ENCODE results near the gene CNTN4. TPM values are rescaled to one million over a fixed set of nuclear protein-coding genes. Genes with fewer than 3 reads are reported as not detected.

The CNTN4 gene
- total RNA-seq, 2 experiments from 2014 or later = not detected

DNA sequence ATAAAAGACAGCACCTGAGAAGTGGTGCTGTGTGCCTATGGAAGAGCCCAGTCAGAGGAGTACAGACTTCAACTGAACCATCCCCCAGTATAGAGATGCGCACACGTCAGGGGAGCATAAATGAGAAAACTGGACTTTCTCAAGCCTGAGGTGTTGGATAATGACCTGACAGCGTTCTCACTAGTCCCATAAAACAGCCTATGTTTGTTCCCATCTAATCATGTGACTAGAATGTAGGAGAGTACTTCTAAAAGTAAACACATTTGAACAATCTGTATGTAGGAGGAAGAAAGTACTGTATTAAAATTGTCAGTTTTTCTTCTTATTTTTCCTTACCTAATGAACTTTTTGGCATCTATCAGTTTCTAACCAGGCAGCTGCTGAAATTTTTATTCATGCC lies 498.9 kb downstream of the CNTN4 start:
- TF ChIP-seq, protein P1, sequence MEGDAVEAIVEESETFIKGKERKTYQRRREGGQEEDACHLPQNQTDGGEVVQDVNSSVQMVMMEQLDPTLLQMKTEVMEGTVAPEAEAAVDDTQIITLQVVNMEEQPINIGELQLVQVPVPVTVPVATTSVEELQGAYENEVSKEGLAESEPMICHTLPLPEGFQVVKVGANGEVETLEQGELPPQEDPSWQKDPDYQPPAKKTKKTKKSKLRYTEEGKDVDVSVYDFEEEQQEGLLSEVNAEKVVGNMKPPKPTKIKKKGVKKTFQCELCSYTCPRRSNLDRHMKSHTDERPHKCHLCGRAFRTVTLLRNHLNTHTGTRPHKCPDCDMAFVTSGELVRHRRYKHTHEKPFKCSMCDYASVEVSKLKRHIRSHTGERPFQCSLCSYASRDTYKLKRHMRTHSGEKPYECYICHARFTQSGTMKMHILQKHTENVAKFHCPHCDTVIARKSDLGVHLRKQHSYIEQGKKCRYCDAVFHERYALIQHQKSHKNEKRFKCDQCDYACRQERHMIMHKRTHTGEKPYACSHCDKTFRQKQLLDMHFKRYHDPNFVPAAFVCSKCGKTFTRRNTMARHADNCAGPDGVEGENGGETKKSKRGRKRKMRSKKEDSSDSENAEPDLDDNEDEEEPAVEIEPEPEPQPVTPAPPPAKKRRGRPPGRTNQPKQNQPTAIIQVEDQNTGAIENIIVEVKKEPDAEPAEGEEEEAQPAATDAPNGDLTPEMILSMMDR (IDR thresholded peaks at IDR 0.05) = no peak
- Mint-ChIP-seq H3K27me3 (peaks cover 2% of the 10 kb centered on the region), H3K36me3 (ENCODE audit: low read depth) (no peaks in the 10 kb centered on the region), H3K4me1 (ENCODE audit: low read depth) (no peaks in the 10 kb centered on the region), H3K9me3 (no peaks in the 10 kb centered on the region), H3K27ac (no peak overlapping the region), H3K4me3 (no peak overlapping the region)
- intact Hi-C loops (cut with micrococcal nuclease) = no loop called here
- ATAC-seq = no peak
- ChIA-PET CTCF (no interaction called here), POLR2A (no interaction called here)
- DNase-seq = no peak

DNA sequence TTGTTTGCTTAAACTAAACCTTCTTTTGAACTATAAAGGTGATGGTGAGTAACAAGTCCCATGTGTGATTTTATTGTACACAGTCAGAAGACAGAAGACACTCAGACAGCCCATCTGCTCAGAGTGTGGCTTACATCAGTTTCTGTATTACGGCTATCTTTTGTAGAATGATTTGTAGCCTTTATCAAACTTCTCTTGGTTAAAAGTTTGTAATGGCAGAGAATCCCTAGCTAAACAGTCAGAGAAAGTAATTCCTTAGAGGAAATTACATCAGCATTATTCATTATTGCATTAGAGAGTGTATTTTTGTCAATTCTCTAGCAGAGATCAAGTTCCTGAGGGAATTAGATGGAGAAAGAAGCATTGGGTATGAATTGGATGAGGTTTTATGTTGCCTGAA lies 500.8 kb downstream of the CNTN4 start:
- H3K27ac Mint-ChIP-seq = no peak overlapping the region
- H3K36me3 Mint-ChIP-seq (ENCODE audit: low read depth) = no peaks in the 10 kb centered on the region
- H3K27me3 Mint-ChIP-seq = peaks cover 2% of the 10 kb centered on the region
- no peak for ATAC-seq
- H3K9me3 Mint-ChIP-seq = no peaks in the 10 kb centered on the region
- ChIA-PET CTCF (interaction anchor here (0.6 kb wide), 1 partner anchor 17 kb away, joined by 3 read pairs; no protein-coding TSS in a partner anchor), POLR2A (no interaction called here)
- no peaks in the 10 kb centered on the region for H3K4me1 Mint-ChIP-seq (ENCODE audit: low read depth)
- no peak for DNase-seq
- TF ChIP-seq, protein P1 (IDR thresholded peaks at IDR 0.05) = no peak
- no peak overlapping the region for H3K4me3 Mint-ChIP-seq
- intact Hi-C loops (cut with micrococcal nuclease) = no loop called here

DNA sequence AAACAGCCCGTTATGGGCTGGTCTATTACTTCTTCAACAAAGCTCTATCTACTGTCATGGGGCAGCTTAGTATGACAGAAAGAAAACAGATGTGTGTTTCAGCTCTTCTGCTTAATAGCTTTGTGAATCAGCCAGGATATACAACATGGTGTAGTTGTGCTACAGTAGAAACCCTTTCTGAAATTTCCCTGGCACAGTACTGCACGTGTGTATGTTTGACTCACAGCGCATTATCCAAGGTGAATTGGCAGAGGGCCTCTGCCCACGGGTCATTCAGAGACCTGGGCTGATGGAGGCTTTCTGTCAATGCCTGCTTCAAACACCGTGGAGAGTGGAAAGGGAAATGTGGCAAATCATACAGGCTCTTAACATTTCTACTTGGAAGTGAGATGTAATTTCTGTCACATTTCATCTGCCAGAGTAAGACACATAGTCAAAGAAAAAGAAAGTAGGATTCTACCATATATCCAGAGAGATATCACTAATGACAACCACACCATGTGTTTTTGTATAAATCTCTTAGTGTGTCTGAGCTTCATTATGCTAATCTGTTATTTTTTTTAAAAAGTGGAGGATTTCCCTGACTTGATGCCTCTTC lies 505.1 kb downstream of the CNTN4 start:
- TF ChIP-seq, protein P1 (IDR thresholded peaks at IDR 0.05) = no peak
- no peak overlapping the region for H3K27ac Mint-ChIP-seq
- H3K9me3 Mint-ChIP-seq = no peaks in the 10 kb centered on the region
- H3K4me1 Mint-ChIP-seq (ENCODE audit: low read depth) = no peaks in the 10 kb centered on the region
- DNase-seq = no peak
- no peak overlapping the region for H3K4me3 Mint-ChIP-seq
- POLR2A ChIA-PET = no interaction called here
- H3K27me3 Mint-ChIP-seq = no peaks in the 10 kb centered on the region
- no peak for ATAC-seq
- CTCF ChIA-PET = no interaction called here
- no peaks in the 10 kb centered on the region for H3K36me3 Mint-ChIP-seq (ENCODE audit: low read depth)
- intact Hi-C loops (cut with micrococcal nuclease) = no loop called here

DNA sequence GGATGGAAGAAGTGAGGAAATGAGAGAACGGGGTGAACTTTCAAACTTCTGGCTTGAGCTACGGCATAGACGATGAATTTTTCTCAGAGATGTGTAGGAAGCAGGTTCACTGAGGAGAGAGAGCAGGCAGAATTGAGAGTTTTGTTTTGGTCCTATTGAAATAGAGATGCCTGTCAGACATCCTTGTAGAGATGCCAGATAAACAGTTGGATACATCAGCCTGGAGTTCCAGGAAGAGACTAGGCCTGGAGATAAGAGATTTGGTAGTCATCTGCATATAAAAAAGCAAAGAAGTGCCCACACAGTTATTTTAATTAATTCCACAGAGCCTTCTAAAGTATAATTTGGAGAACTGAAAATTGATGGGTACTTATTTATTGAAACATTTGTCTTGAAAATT lies 515.9 kb downstream of the CNTN4 start:
- CTCF ChIA-PET = interaction anchor here (1.0 kb wide), 1 partner anchor 10 kb away, joined by 3 read pairs; no protein-coding TSS in a partner anchor
- Mint-ChIP-seq H3K27me3 (no peaks in the 10 kb centered on the region), H3K4me3 (no peak overlapping the region), H3K4me1 (ENCODE audit: low read depth) (no peaks in the 10 kb centered on the region), H3K36me3 (ENCODE audit: low read depth) (no peaks in the 10 kb centered on the region), H3K27ac (no peak overlapping the region), H3K9me3 (peaks cover 6% of the 10 kb centered on the region)
- TF ChIP-seq, protein P1 (IDR thresholded peaks at IDR 0.05) = no peak
- POLR2A ChIA-PET = no interaction called here
- DNase-seq (no peak), ATAC-seq (no peak)
- intact Hi-C loops (cut with micrococcal nuclease) = no loop called here

DNA sequence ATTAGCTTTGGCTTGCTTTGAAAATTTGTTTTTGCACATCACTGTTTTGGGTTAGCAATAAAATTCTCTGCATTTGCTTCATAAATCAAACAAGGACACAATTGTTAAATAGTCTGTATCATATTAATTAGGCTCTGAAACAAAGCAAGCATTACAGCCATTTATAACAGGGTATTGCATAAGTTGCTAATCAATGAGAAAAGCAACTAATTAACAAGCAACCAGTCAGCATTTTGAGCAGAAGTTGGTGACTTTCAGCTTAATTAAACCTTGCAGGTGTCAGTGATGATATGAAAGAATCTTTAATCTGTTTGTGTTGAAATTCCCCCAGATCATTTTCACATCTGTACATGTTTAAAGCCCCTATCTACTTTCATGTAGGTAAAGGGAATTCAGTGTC lies 516.4 kb downstream of the CNTN4 start:
- TF ChIP-seq, protein P1 (IDR thresholded peaks at IDR 0.05) = no peak
- no peaks in the 10 kb centered on the region for H3K27me3 Mint-ChIP-seq
- DNase-seq (no peak), ATAC-seq (no peak)
- intact Hi-C loops (cut with micrococcal nuclease) = no loop called here
- ChIA-PET CTCF (interaction anchor here (0.6 to 1.0 kb wide), 2 partner anchors 10 to 401 kb away, joined by 3 read pairs; no protein-coding TSS in a partner anchor), POLR2A (no interaction called here)
- peaks cover 6% of the 10 kb centered on the region for H3K9me3 Mint-ChIP-seq
- no peaks in the 10 kb centered on the region for H3K36me3 Mint-ChIP-seq (ENCODE audit: low read depth)
- no peaks in the 10 kb centered on the region for H3K4me1 Mint-ChIP-seq (ENCODE audit: low read depth)
- no peak overlapping the region for H3K4me3 Mint-ChIP-seq
- no peak overlapping the region for H3K27ac Mint-ChIP-seq
